Smooth muscle cell (in vitro differentiated cells): ENCODE measurements around the gene TEPSIN. TPM values are rescaled to one million over a fixed set of nuclear protein-coding genes. Genes with fewer than 3 reads are reported as not detected.

Source experiments
- DNase-seq: peaks from one replicate; lab custom pipeline; 2025; ENCODE audit not compliant: unreplicated experiment; lab: John Stamatoyannopoulos, UW
- H2AFZ ChIP-seq: fragments of 200-600 bp; sonication (generic); 2 replicates; pipeline ENCODE4 v1.6.0; 2016; ENCODE audit warnings: antibody characterized with exemption, low read depth, mild to moderate bottlenecking
- H3F3A ChIP-seq: fragments of 200-600 bp; sonication (generic); 2 replicates; pipeline ENCODE4 v1.6.0; 2017; ENCODE audit warnings: antibody characterized with exemption, low read depth
- H3K27ac ChIP-seq: fragments of 200-600 bp; sonication (generic); 2 replicates; pipeline ENCODE4 v1.5.1; 2016; ENCODE audit warnings: low read depth, mild to moderate bottlenecking
- H3K27me3 ChIP-seq: fragments of 200-600 bp; sonication (generic); 2 replicates; pipeline ENCODE4 v1.6.1; 2016; ENCODE audit warnings: low read depth, mild to moderate bottlenecking
- H3K36me3 ChIP-seq: fragments of 200-600 bp; sonication (generic); 2 replicates; pipeline ENCODE4 v1.5.1; 2016; ENCODE audit warnings: low read depth
- H3K4me1 ChIP-seq: fragments of 200-600 bp; sonication (generic); 2 replicates; pipeline ENCODE4 v1.5.1; 2016; ENCODE audit warnings: low read depth
- H3K4me2 ChIP-seq: fragments of 200-600 bp; sonication (generic); 2 replicates; pipeline ENCODE4 v1.6.0; 2016; ENCODE audit warnings: mild to moderate bottlenecking
- H3K4me3 ChIP-seq: fragments of 200-600 bp; sonication (generic); 2 replicates; pipeline ENCODE4 v1.5.1; 2016; ENCODE audit warnings: mild to moderate bottlenecking
- H3K79me2 ChIP-seq: fragments of 200-600 bp; sonication (generic); 2 replicates; pipeline ENCODE4 v1.6.0; 2016; ENCODE audit warnings: low read depth, mild to moderate bottlenecking
- H3K9ac ChIP-seq: fragments of 200-600 bp; sonication (generic); 2 replicates; pipeline ENCODE4 v1.6.0; 2016; ENCODE audit warnings: low read depth
- H3K9me3 ChIP-seq: fragments of 200-600 bp; sonication (generic); replicated peaks from 2 replicates; pipeline ENCODE4 v1.5.1; 2016; ENCODE audit warnings: low read depth
- H4K20me1 ChIP-seq: fragments of 200-600 bp; sonication (generic); 2 replicates; pipeline ENCODE4 v1.6.0; 2016; ENCODE audit warnings: low read depth
- CTCF ChIP-seq: fragments of 200-600 bp; sonication (generic); IDR thresholded peaks from 2 replicates; pipeline ENCODE4 v1.5.1; 2017; ENCODE audit warnings: borderline replicate concordance, mild to moderate bottlenecking, antibody characterized with exemption; ENCODE audit not compliant: insufficient read depth, poor library complexity, severe bottlenecking
- WGBS: methylation state at CpG from one replicate; pipeline ENCODE4 v1.1.7; 2016; ENCODE audit warnings: low lambda C conversion rate; 5-methylcytosine and 5-hydroxymethylcytosine counted together
- polyA plus RNA-seq: library from polyadenylated mRNA; unstranded; fragments of >200 nt; fragmentation: Nextera tagmentation; extraction: Ambion mirVana; gene quantifications from 2 replicates; pipeline ENCODE4 v1.2.1, GENCODE V29; 2016
- total RNA-seq: library from RNA; depleted of rRNA; stranded (reverse); fragments of >200 nt; gene quantifications from 2 replicates; pipeline ENCODE4 v1.2.3, GENCODE V29; 2014

TEPSIN gene
- total and polyA plus RNA-seq, 2 experiments from 2014 or later: 9.8 to 18.6 TPM

GRCh38 chr17:81222906-81223761, 15.7 kb downstream of the TEPSIN start, which contains the start of gene CEP131:
Gene CEP131 (minus strand): TSS chr17:81222965. CDS start chr17:81220056, 2,909 bp downstream.
- Histone ChIP-seq H3K9me3 (no peaks in the 10 kb centered on the region), H3K4me3 (peak within 1 kb of the TSS; percentile 95), H2AFZ (peak within 1 kb of the TSS; percentile 92), H3K79me2 (peaks cover 7% of the 10 kb centered on the region), H3K9ac (peak within 1 kb of the TSS; percentile 80), H3K4me1 (peaks cover 17% of the 10 kb centered on the region), H3K27ac (no peak within 1 kb of the TSS), H3F3A (no peaks in the 10 kb centered on the region), H3K36me3 (no peaks in the 10 kb centered on the region), H3K27me3 (no peaks in the 10 kb centered on the region), H4K20me1 (no peaks in the 10 kb centered on the region), H3K4me2 (peak within 1 kb of the TSS; percentile 100)
- DNase-seq: peak; percentile 95
- WGBS: 2% methylated on average over 48 of the region's 79 CpGs
- TF ChIP-seq CTCF: no peak

- DNase-seq: no peak
- Histone ChIP-seq H3K27ac (no peak overlapping the region), H2AFZ (peak overlapping the region; percentile 91), H4K20me1 (no peaks in the 10 kb centered on the region), H3K27me3 (no peaks in the 10 kb centered on the region), H3K4me1 (peaks cover 17% of the 10 kb centered on the region), H3K4me3 (peak overlapping the region; percentile 95), H3F3A (no peaks in the 10 kb centered on the region), H3K4me2 (peak overlapping the region; percentile 100), H3K79me2 (peaks cover 7% of the 10 kb centered on the region), H3K9me3 (no peaks in the 10 kb centered on the region), H3K36me3 (no peaks in the 10 kb centered on the region), H3K9ac (peak overlapping the region; percentile 80)
- 1% methylated on average over 22 of the region's 30 CpGs for WGBS
- TF ChIP-seq CTCF: no peak
Measured at GRCh38 chr17:81222620-81222905, 16.3 kb downstream of the TEPSIN start.

DNA sequence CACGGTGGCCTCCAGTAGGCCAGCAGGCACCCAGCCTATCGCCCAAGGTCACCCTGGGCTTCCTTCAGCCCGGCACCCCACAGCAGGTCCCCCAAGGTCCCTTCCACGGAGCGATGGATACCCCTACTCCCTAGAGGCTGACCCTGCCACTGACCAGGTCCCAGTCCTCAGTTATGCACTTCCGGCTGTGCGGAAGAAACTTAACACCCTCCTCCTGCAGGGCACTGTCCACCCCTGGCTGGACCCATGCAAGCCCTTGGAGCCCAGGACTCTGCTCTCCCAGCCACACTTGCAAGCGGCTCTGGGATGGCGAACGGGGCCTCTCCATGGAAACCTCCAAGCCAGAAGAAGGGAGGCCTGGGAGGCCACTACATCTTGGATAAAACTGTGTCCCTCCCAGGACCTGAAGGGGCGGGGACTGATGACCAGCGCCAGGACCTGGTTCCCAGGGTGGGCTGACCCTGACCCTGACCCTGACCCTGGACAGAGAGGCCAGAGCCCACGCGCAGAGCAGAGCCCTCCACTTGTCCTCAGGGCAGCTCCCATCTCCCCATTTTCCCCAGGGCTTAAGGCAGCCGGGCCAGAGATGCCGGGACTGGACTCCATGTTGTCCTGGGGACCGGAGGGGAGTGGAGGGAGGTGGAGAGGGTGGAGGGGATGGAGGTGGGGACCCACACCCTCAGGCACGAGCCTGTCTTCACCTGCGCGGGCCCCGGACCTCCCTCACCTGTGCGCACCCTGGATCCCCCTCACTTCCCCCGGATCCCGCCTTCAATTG, 16.8 kb downstream of the TEPSIN start:
- H3K27me3 ChIP-seq: no peaks in the 10 kb centered on the region
- peak overlapping the region; percentile 91 for H2AFZ ChIP-seq
- TF ChIP-seq CTCF: no peak
- peaks cover 17% of the 10 kb centered on the region for H3K4me1 ChIP-seq
- DNase-seq: no peak
- H3K9me3 ChIP-seq: no peaks in the 10 kb centered on the region
- no peaks in the 10 kb centered on the region for H3K36me3 ChIP-seq
- peak overlapping the region; percentile 80 for H3K9ac ChIP-seq
- peak overlapping the region; percentile 95 for H3K4me3 ChIP-seq
- no peaks in the 10 kb centered on the region for H4K20me1 ChIP-seq
- peaks cover 7% of the 10 kb centered on the region for H3K79me2 ChIP-seq
- H3F3A ChIP-seq: no peaks in the 10 kb centered on the region
- no peak overlapping the region for H3K27ac ChIP-seq
- peak overlapping the region; percentile 100 for H3K4me2 ChIP-seq
- 46% methylated on average over 17 of the region's 24 CpGs for WGBS
